ENCODE data around the gene BCLAF1. TPM values are rescaled to one million over a fixed set of nuclear protein-coding genes. Genes with fewer than 3 reads are reported as not detected.

The BCLAF1 gene
- polyA plus RNA-seq (ENCODE audit: insufficient read length), result 111 TPM

- DNase-seq, result peak; percentile 99
Observed at GRCh38 chr6:136289579-136290409, at the start of gene BCLAF1. BCLAF1 (minus strand) TSS chr6:136289846; CDS start chr6:136279866, 9,980 bp downstream.

GRCh38 chr6:136338486-136338885 lies 48.8 kb upstream of the BCLAF1 start:
- no peak for DNase-seq

- no peak for DNase-seq
Observed at GRCh38 chr6:136337606-136338005, 48.0 kb upstream of the BCLAF1 start.

GRCh38 chr6:136337121-136337520 lies 47.5 kb upstream of the BCLAF1 start:
- DNase-seq, result no peak

- DNase-seq, result peak; percentile 36
Observed at GRCh38 chr6:136335736-136336363, 46.2 kb upstream of the BCLAF1 start.

GRCh38 chr6:136334853-136335252 lies 45.2 kb upstream of the BCLAF1 start:
- no peak for DNase-seq

- no peak for DNase-seq
Observed at GRCh38 chr6:136334465-136334846, 44.8 kb upstream of the BCLAF1 start.

GRCh38 chr6:136333824-136334464 lies 44.3 kb upstream of the BCLAF1 start:
- DNase-seq, result no peak

- DNase-seq, result no peak
Observed at GRCh38 chr6:136331461-136331860, 41.8 kb upstream of the BCLAF1 start.

GRCh38 chr6:136330634-136331033 lies 41.0 kb upstream of the BCLAF1 start:
- no peak for DNase-seq

GRCh38 chr6:136326038-136326553 lies 36.5 kb upstream of the BCLAF1 start:
- no peak for DNase-seq

GRCh38 chr6:136324686-136325380 lies 35.2 kb upstream of the BCLAF1 start:
- peak; percentile 43 for DNase-seq

- DNase-seq, result peak; percentile 58
Observed at GRCh38 chr6:136323431-136324112, 33.9 kb upstream of the BCLAF1 start.

- DNase-seq, result no peak
Observed at GRCh38 chr6:136319732-136320131, 30.1 kb upstream of the BCLAF1 start.

GRCh38 chr6:136318676-136319075 lies 29.0 kb upstream of the BCLAF1 start:
- DNase-seq, result no peak

GRCh38 chr6:136317971-136318370 lies 28.3 kb upstream of the BCLAF1 start:
- DNase-seq, result no peak

- peak; percentile 47 for DNase-seq
Observed at GRCh38 chr6:136317021-136317694, 27.5 kb upstream of the BCLAF1 start.

- no peak for DNase-seq
Observed at GRCh38 chr6:136315594-136315993, 25.9 kb upstream of the BCLAF1 start.

- DNase-seq, result no peak
Observed at GRCh38 chr6:136312975-136313374, 23.3 kb upstream of the BCLAF1 start.

- no peak for DNase-seq
Observed at GRCh38 chr6:136309729-136310311, 20.2 kb upstream of the BCLAF1 start.

GRCh38 chr6:136309171-136309570 lies 19.5 kb upstream of the BCLAF1 start:
- DNase-seq, result no peak

All from hindlimb muscle (tissue), 1 donor.